Subcutaneous abdominal adipose tissue (tissue), 5 donors: ENCODE data around the gene VPS13D.

Source experiments
- H3K27ac ChIP-seq: one replicate; pipeline ENCODE4 v1.7.0; 2013; ENCODE audit warnings: low read depth, mild to moderate bottlenecking, inconsistent platforms, low read length, moderate library complexity
- H3K27me3 ChIP-seq, 5 donors: one replicate each; pipeline ENCODE4 v1.7.0; 2013; ENCODE audit warnings: low read length in 5 of 5, inconsistent platforms in 1 of 5; ENCODE audit not compliant: control insufficient read depth in 5 of 5, insufficient read depth in 4 of 5
- H3K36me3 ChIP-seq, 5 donors: one replicate each; pipeline ENCODE4 v1.7.0; 2013; ENCODE audit warnings: low read length in 5 of 5; ENCODE audit not compliant: control insufficient read depth in 5 of 5, insufficient read depth in 5 of 5
- H3K4me1 ChIP-seq, 5 donors: one replicate each; pipeline ENCODE4 v1.7.0; 2013; ENCODE audit warnings: low read length in 5 of 5, mild to moderate bottlenecking in 3 of 5, moderate library complexity in 1 of 5; ENCODE audit not compliant: control insufficient read depth in 5 of 5, insufficient read depth in 5 of 5
- H3K4me3 ChIP-seq, 5 donors: one replicate each; pipeline ENCODE4 v1.7.0; 2013; ENCODE audit warnings: low read length in 5 of 5, low read depth in 1 of 5
- H3K9ac ChIP-seq, 5 donors: one replicate each; pipeline ENCODE4 v1.7.0; 2013; ENCODE audit warnings: low read length in 5 of 5, mild to moderate bottlenecking in 4 of 5, moderate library complexity in 3 of 5
- H3K9me3 ChIP-seq, 5 donors: one replicate each; pipeline ENCODE4 v1.7.0; 2013; ENCODE audit warnings: low read length in 5 of 5; ENCODE audit not compliant: control insufficient read depth in 5 of 5
- donor health status: healthy.
- donor health status: healthy.
- donor health status: healthy.
- donor health status: healthy.
- donor health status: healthy.

Gene VPS13D

GRCh38 chr1:12426030-12426429 lies 196.2 kb downstream of the VPS13D start:
- Histone ChIP-seq H3K36me3 (peaks cover 0 to 18% (median 9%) of the 10 kb centered on the region in 5 donors), H3K27ac (no peak overlapping the region), H3K4me3 (no peak overlapping the region), H3K9me3 (no peaks in the 10 kb centered on the region), H3K9ac (no peak overlapping the region), H3K27me3 (no peaks in the 10 kb centered on the region), H3K4me1 (peaks cover 4 to 43% (median 14%) of the 10 kb centered on the region in 5 donors)

- Histone ChIP-seq H3K27ac (no peak overlapping the region), H3K4me1 (peaks cover 7 to 44% (median 19%) of the 10 kb centered on the region in 5 donors), H3K9me3 (no peaks in the 10 kb centered on the region), H3K9ac (no peak overlapping the region), H3K36me3 (peaks cover 0 to 16% (median 10%) of the 10 kb centered on the region in 5 donors), H3K4me3 (no peak overlapping the region), H3K27me3 (no peaks in the 10 kb centered on the region)
Observed at GRCh38 chr1:12428334-12428733, 198.5 kb downstream of the VPS13D start.

GRCh38 chr1:12430525-12430924 lies 200.7 kb downstream of the VPS13D start:
- peaks cover 0 to 16% (median 10%) of the 10 kb centered on the region in 5 donors for H3K36me3 ChIP-seq

GRCh38 chr1:12432897-12433296 lies 203.1 kb downstream of the VPS13D start:
- H3K4me3 ChIP-seq, result no peak overlapping the region
- peaks cover 12 to 70% (median 16%) of the 10 kb centered on the region in 5 donors for H3K4me1 ChIP-seq
- H3K9ac ChIP-seq, result peak overlapping the region in 1 of 5 donors; percentile 28
- peaks cover 0 to 19% (median 6%) of the 10 kb centered on the region in 5 donors for H3K36me3 ChIP-seq
- H3K9me3 ChIP-seq, result no peaks in the 10 kb centered on the region
- H3K27ac ChIP-seq, result peak overlapping the region; percentile 85
- H3K27me3 ChIP-seq, result no peaks in the 10 kb centered on the region

More at GRCh38 chr1:12430525-12430924, 200.7 kb downstream of the VPS13D start:
- Histone ChIP-seq H3K27me3 (no peaks in the 10 kb centered on the region), H3K4me1 (peaks cover 7 to 49% (median 16%) of the 10 kb centered on the region in 5 donors), H3K9me3 (no peaks in the 10 kb centered on the region), H3K4me3 (no peak overlapping the region), H3K27ac (no peak overlapping the region), H3K9ac (no peak overlapping the region)

GRCh38 chr1:12433323-12434053 lies 203.7 kb downstream of the VPS13D start:
- H3K4me3 ChIP-seq, result no peak overlapping the region
- peaks cover 12 to 71% (median 16%) of the 10 kb centered on the region in 5 donors for H3K4me1 ChIP-seq
- H3K9ac ChIP-seq, result peak overlapping the region in 2 of 5 donors; percentile 26 to 28
- peaks cover 0 to 18% (median under 1%) of the 10 kb centered on the region in 5 donors for H3K36me3 ChIP-seq
- no peaks in the 10 kb centered on the region for H3K9me3 ChIP-seq
- H3K27me3 ChIP-seq, result no peaks in the 10 kb centered on the region
- H3K27ac ChIP-seq, result peak overlapping the region; percentile 85

- H3K27ac ChIP-seq, result peak overlapping the region; percentile 85
- H3K9ac ChIP-seq, result no peak overlapping the region
- H3K27me3 ChIP-seq, result no peaks in the 10 kb centered on the region
- peaks cover 12 to 71% (median 16%) of the 10 kb centered on the region in 5 donors for H3K4me1 ChIP-seq
- no peak overlapping the region for H3K4me3 ChIP-seq
- H3K9me3 ChIP-seq, result no peaks in the 10 kb centered on the region
- peaks cover 0 to 19% (median 3%) of the 10 kb centered on the region in 5 donors for H3K36me3 ChIP-seq
Observed at GRCh38 chr1:12434174-12434573, 204.3 kb downstream of the VPS13D start.

GRCh38 chr1:12434686-12435085 lies 204.9 kb downstream of the VPS13D start:
- H3K9ac ChIP-seq, result no peak overlapping the region
- H3K36me3 ChIP-seq, result peaks cover 0 to 19% (median 5%) of the 10 kb centered on the region in 5 donors
- peaks cover 12 to 68% (median 16%) of the 10 kb centered on the region in 5 donors for H3K4me1 ChIP-seq
- no peaks in the 10 kb centered on the region for H3K9me3 ChIP-seq
- H3K4me3 ChIP-seq, result no peak overlapping the region
- no peaks in the 10 kb centered on the region for H3K27me3 ChIP-seq
- peak overlapping the region; percentile 85 for H3K27ac ChIP-seq

- H3K27ac ChIP-seq, result peak overlapping the region; percentile 85
- peaks cover 11 to 59% (median 16%) of the 10 kb centered on the region in 5 donors for H3K4me1 ChIP-seq
- peaks cover 3 to 17% (median 8%) of the 10 kb centered on the region in 5 donors for H3K36me3 ChIP-seq
- H3K9me3 ChIP-seq, result no peaks in the 10 kb centered on the region
- peak overlapping the region in 1 of 5 donors; percentile 16 for H3K9ac ChIP-seq
- no peaks in the 10 kb centered on the region for H3K27me3 ChIP-seq
- H3K4me3 ChIP-seq, result peak overlapping the region in 1 of 5 donors; percentile 29
Observed at GRCh38 chr1:12435639-12436344, 206.0 kb downstream of the VPS13D start.

- peak overlapping the region in 1 of 5 donors; percentile 16 for H3K9ac ChIP-seq
- H3K36me3 ChIP-seq, result peaks cover 3 to 20% (median 8%) of the 10 kb centered on the region in 5 donors
- peaks cover 11 to 58% (median 16%) of the 10 kb centered on the region in 5 donors for H3K4me1 ChIP-seq
- no peaks in the 10 kb centered on the region for H3K9me3 ChIP-seq
- peak overlapping the region; percentile 85 for H3K27ac ChIP-seq
- no peak overlapping the region for H3K4me3 ChIP-seq
- H3K27me3 ChIP-seq, result no peaks in the 10 kb centered on the region
Observed at GRCh38 chr1:12436345-12436658, 206.5 kb downstream of the VPS13D start.
